HCT116 (cell line): ENCODE measurements around the gene CTBP1. TPM values are rescaled to one million over a fixed set of nuclear protein-coding genes. Genes with fewer than 3 reads are reported as not detected.
A peak's percentile ranks its signal among the peaks of the same experiment; 100 is the strongest.

Experiments
- ATAC-seq: fragments of 200-7000 bp; cut with Tn5 transposase; 2 replicates; pipeline ENCODE4 v1.9.1; 2020; ENCODE audit warnings: mild to moderate bottlenecking, moderate library complexity
- BruUV-seq: library from RNA; stranded (reverse); fragments of 400-500 nt; replicated peaks from 2 replicates; lab custom pipeline; 2021; lab: Mats Ljungman, UMichigan
- CTCF ChIA-PET: fragments of 300-600 bp; sonication (Branson Sonifier 250); formaldehyde crosslinking; loops from one replicate; lab custom pipeline; 2021; ENCODE audit warnings: antibody characterized with exemption; lab: Charles Lee
- POLR2A ChIA-PET: fragments of 300-600, 350-600 bp; sonication (Branson Sonifier 250); formaldehyde crosslinking; loops from one replicate; lab custom pipeline; 2021; ENCODE audit warnings: antibody characterized with exemption; lab: Charles Lee
- RAD21 ChIA-PET, 2 experiments: fragments of 300-600 bp; sonication (Branson Sonifier 250); formaldehyde crosslinking; loops; one replicate each; lab custom pipeline; 2023; ENCODE audit warnings: low total read pairs in 2 of 2; ENCODE audit not compliant: uncharacterized antibody in 2 of 2, unreplicated experiment in 2 of 2, low non-redundant PET in 1 of 2; lab: Charles Lee
- DNase-seq: peaks from one replicate; pipeline ENCODE4 v3.0.0-alpha.2; 2010; ENCODE audit warnings: low read depth, low spot score
- H2AFZ ChIP-seq: fragments of 200-600 bp; shearing (Covaris generic), sonication (generic); 2 replicates; pipeline ENCODE4 v1.6.1; 2017; ENCODE audit warnings: low read depth, mixed run types, mixed read lengths, antibody characterized with exemption, low read length; ENCODE audit not compliant: poor library complexity, severe bottlenecking
- H3K27ac ChIP-seq: 2 replicates; pipeline ENCODE4 v1.5.1; 2012; ENCODE audit warnings: low read depth, low read length
- H3K27me3 ChIP-seq: fragments of 200-600 bp; sonication (generic); 2 replicates; pipeline ENCODE4 v1.6.1; 2016; ENCODE audit warnings: mixed run types, low read length, mixed read lengths; ENCODE audit not compliant: insufficient read depth
- H3K36me3 ChIP-seq, 2 experiments: fragments of 200-500 bp in 1 of 2; fragments of 200-600 bp in 1 of 2; sonication (Bioruptor generic) in 1 of 2; sonication (generic) in 1 of 2; 2 replicates each; pipeline versions ENCODE4 v1.5.1 to v1.6.1; 2014 to 2016; ENCODE audit warnings: low read length in 2 of 2, inconsistent platforms in 1 of 2, mixed read lengths in 1 of 2, mixed run types in 1 of 2; ENCODE audit not compliant: insufficient read depth in 2 of 2, control insufficient read depth in 1 of 2
- H3K4me1 ChIP-seq, 2 experiments: fragments of 200-600 bp in 1 of 2; sonication (generic) in 1 of 2; 2 replicates each; pipeline versions ENCODE4 v1.5.1 to v1.6.1; 2012 to 2017; ENCODE audit warnings: low read length in 2 of 2, inconsistent platforms in 1 of 2, mild to moderate bottlenecking in 1 of 2, mixed read lengths in 1 of 2, mixed run types in 1 of 2, moderate library complexity in 1 of 2; ENCODE audit not compliant: insufficient read depth in 2 of 2, control insufficient read depth in 1 of 2
- H3K4me2 ChIP-seq: fragments of 200-600 bp; sonication (generic); 2 replicates; pipeline ENCODE4 v1.6.1; 2017; ENCODE audit warnings: mixed run types, low read length, mixed read lengths
- H3K4me3 ChIP-seq, 2 experiments: fragments of 200-600 bp in 1 of 2; sonication (generic) in 1 of 2; replicated peaks in 1 of 2; 2 replicates each; pipeline ENCODE4 v1.5.1; 2011 to 2016; ENCODE audit warnings: low read length in 2 of 2, control low read depth in 1 of 2, low read depth in 1 of 2, mild to moderate bottlenecking in 1 of 2, mixed read lengths in 1 of 2, mixed run types in 1 of 2
- H3K79me2 ChIP-seq: fragments of 200-600 bp; sonication (generic); 2 replicates; pipeline ENCODE4 v1.6.1; 2017; ENCODE audit warnings: mild to moderate bottlenecking, mixed run types, low read length, moderate library complexity, mixed read lengths; ENCODE audit not compliant: insufficient read depth
- H3K9ac ChIP-seq: fragments of 200-600 bp; sonication (generic); 2 replicates; pipeline ENCODE4 v1.6.1; 2016; ENCODE audit warnings: low read length, mixed read lengths
- H3K9me2 ChIP-seq: fragments of 200-600 bp; sonication (generic), shearing (Covaris generic); 2 replicates; pipeline ENCODE4 v1.6.1; 2017; ENCODE audit warnings: mixed run types, mild to moderate bottlenecking, moderate library complexity; ENCODE audit not compliant: insufficient read depth
- H3K9me3 ChIP-seq, 2 experiments: fragments of 200-500 bp in 1 of 2; fragments of 200-600 bp in 1 of 2; sonication (Bioruptor generic) in 1 of 2; sonication (generic) in 1 of 2; 2 replicates each; pipeline ENCODE4 v1.6.1; 2014 to 2017; ENCODE audit warnings: low read length in 2 of 2, mixed read lengths in 2 of 2, inconsistent platforms in 1 of 2, low read depth in 1 of 2, mild to moderate bottlenecking in 1 of 2, mixed run types in 1 of 2, moderate library complexity in 1 of 2; ENCODE audit not compliant: control insufficient read depth in 1 of 2, insufficient read depth in 1 of 2
- H4K20me1 ChIP-seq: fragments of 200-600 bp; sonication (generic), shearing (Covaris generic); 2 replicates; pipeline ENCODE4 v1.6.1; 2017; ENCODE audit warnings: mixed run types, mild to moderate bottlenecking, moderate library complexity; ENCODE audit not compliant: insufficient read depth
- CTCF ChIP-seq, 3 experiments: fragments of 200-600 bp in 1 of 3; sonication (generic) in 1 of 3; IDR thresholded peaks in 2 of 3; conservative IDR thresholded peaks in 1 of 3; 2 replicates each; pipeline ENCODE4 v1.5.1; 2012 to 2017; ENCODE audit warnings: low read depth in 2 of 3, low read length in 2 of 3, antibody characterized with exemption in 1 of 3, borderline replicate concordance in 1 of 3, control low read depth in 1 of 3, mild to moderate bottlenecking in 1 of 3, mixed read lengths in 1 of 3, mixed run types in 1 of 3, moderate library complexity in 1 of 3; ENCODE audit not compliant: insufficient read depth in 1 of 3
- ELF1 ChIP-seq: IDR thresholded peaks from 2 replicates; pipeline ENCODE4 v1.6.1; 2012; ENCODE audit warnings: low read depth, borderline replicate concordance
- EZH2 ChIP-seq: fragments of 200-600 bp; sonication (generic); IDR thresholded peaks from 2 replicates; pipeline ENCODE4 v1.6.1; 2017; ENCODE audit warnings: antibody characterized with exemption, mixed run types
- EZH2phosphoT487 ChIP-seq: fragments of 200-600 bp; IDR thresholded peaks from 2 replicates; pipeline ENCODE4 v1.6.1; 2018; ENCODE audit warnings: antibody characterized with exemption, borderline replicate concordance
- FOSL1 ChIP-seq: IDR thresholded peaks from 2 replicates; pipeline ENCODE4 v1.6.1; 2012; ENCODE audit warnings: low read depth
- JUND ChIP-seq: IDR thresholded peaks from 2 replicates; pipeline ENCODE4 v1.6.1; 2012
- POLR2A ChIP-seq: IDR thresholded peaks from 2 replicates; pipeline ENCODE4 v1.7.0; 2011; ENCODE audit warnings: borderline replicate concordance; ENCODE audit not compliant: insufficient read depth, insufficient read length; ENCODE audit errors: extremely low read depth
- POLR2AphosphoS5 ChIP-seq: IDR thresholded peaks from 2 replicates; pipeline ENCODE4 v1.6.1; 2011; ENCODE audit warnings: mild to moderate bottlenecking, low read depth, low read length, moderate library complexity
- RAD21 ChIP-seq: IDR thresholded peaks from 2 replicates; pipeline ENCODE4 v1.6.1; 2012; ENCODE audit warnings: low read depth, mild to moderate bottlenecking
- TCF7L2 ChIP-seq: IDR thresholded peaks from 2 replicates; pipeline ENCODE4 v1.7.0; 2011; ENCODE audit warnings: borderline replicate concordance, inconsistent platforms; ENCODE audit not compliant: insufficient read depth, insufficient read length; ENCODE audit errors: extremely low read depth
- ZFX ChIP-seq: fragments of 450-650 bp; IDR thresholded peaks from 2 replicates; pipeline ENCODE4 v1.6.1; 2017
- intact Hi-C: fragments of 100-400 bp; cut with micrococcal nuclease; formaldehyde crosslinking; loops from 2 replicates; pipeline ENCODE4 v1.10.0; 2022
- total RNA-seq: library from RNA; stranded (reverse); gene quantifications from one replicate; pipeline ENCODE4 v1.2.1, GENCODE V29; 2021; ENCODE audit not compliant: unreplicated experiment

CTBP1 gene
- total RNA-seq, 1 experiment from 2014 or later: 175 TPM

- H3K36me3 ChIP-seq: peaks cover 0 to under 1% of the 10 kb centered on the region in 2 experiments; a peak in 1 of 4 replicates
- peak overlapping the region; percentile 96 for H3K4me2 ChIP-seq
- H3K79me2 ChIP-seq: peaks cover 77% of the 10 kb centered on the region
- DNase-seq (no peak), ATAC-seq (no peak)
- H3K27me3 ChIP-seq: no peaks in the 10 kb centered on the region
- TSS peak; percentile 49 for BruUV-seq
- H2AFZ ChIP-seq: no peak overlapping the region
- no peaks in the 10 kb centered on the region; a peak in 1 of 4 replicates for H3K9me3 ChIP-seq
- ChIA-PET RAD21 (no interaction called here), POLR2A (no interaction called here), CTCF (no interaction called here)
- H3K9ac ChIP-seq: peak overlapping the region; percentile 99
- no peaks in the 10 kb centered on the region for H4K20me1 ChIP-seq
- H3K4me3 ChIP-seq: peak overlapping the region; percentile 86 to 90; a peak in 3 of 4 replicates
- H3K9me2 ChIP-seq: no peaks in the 10 kb centered on the region
- peaks cover 16 to 23% of the 10 kb centered on the region in 2 experiments for H3K4me1 ChIP-seq
- H3K27ac ChIP-seq: peak overlapping the region; percentile 100; the same call in 1 of the 2 replicates
- TF ChIP-seq POLR2A (no peak), POLR2AphosphoS5 (no peak), JUND (no peak), ELF1 (no peak), EZH2phosphoT487 (no peak), EZH2 (no peak), FOSL1 (no peak), CTCF (IDR thresholded peaks at IDR 0.05 in 2 of 3, conservative IDR thresholded peaks at IDR 0.05 in 1 of 3; ENCODE audit: borderline replicate concordance in 1 of 3, insufficient read depth in 1 of 3, low read depth in 2 of 3, low read length in 2 of 3) (no peak), ZFX (no peak), RAD21 (no peak), TCF7L2 (no peak)
- intact Hi-C loops: no loop called here
Measured at GRCh38 chr4:1246111-1246881, 2.6 kb downstream of the CTBP1 start.
